HUES64 (cell line): ENCODE measurements around the gene AHDC1.

Source experiments
- H3K27ac ChIP-seq: 2 replicates; pipeline ENCODE4 v1.7.0; 2013; ENCODE audit warnings: low read depth, low read length, inconsistent platforms
- H3K27me3 ChIP-seq: 2 replicates; pipeline ENCODE4 v1.6.1; 2013; ENCODE audit warnings: mild to moderate bottlenecking, low read length; ENCODE audit not compliant: insufficient read depth
- H3K36me3 ChIP-seq: 2 replicates; pipeline ENCODE4 v1.6.1; 2013; ENCODE audit warnings: mild to moderate bottlenecking, low read length; ENCODE audit not compliant: insufficient read depth
- H3K4me1 ChIP-seq: 2 replicates; pipeline ENCODE4 v1.6.1; 2013; ENCODE audit warnings: mild to moderate bottlenecking, low read length, moderate library complexity; ENCODE audit not compliant: insufficient read depth
- H3K4me3 ChIP-seq: 2 replicates; pipeline ENCODE4 v1.5.1; 2013; ENCODE audit warnings: mild to moderate bottlenecking, low read length, moderate library complexity
- H3K9ac ChIP-seq: 2 replicates; pipeline ENCODE4 v1.6.1; 2013; ENCODE audit warnings: mild to moderate bottlenecking, low read depth, low read length
- H3K9me3 ChIP-seq: 2 replicates; pipeline ENCODE4 v1.6.1; 2013; ENCODE audit warnings: low read depth, low read length; ENCODE audit not compliant: insufficient read depth
- WGBS: fragments of 150-250, 120-280 bp; methylation state at CpG from one replicate; pipeline ENCODE4 v1.1.7; 2013; ENCODE audit warnings: missing lambda C conversion rate; 5-methylcytosine and 5-hydroxymethylcytosine counted together

The AHDC1 gene

DNA sequence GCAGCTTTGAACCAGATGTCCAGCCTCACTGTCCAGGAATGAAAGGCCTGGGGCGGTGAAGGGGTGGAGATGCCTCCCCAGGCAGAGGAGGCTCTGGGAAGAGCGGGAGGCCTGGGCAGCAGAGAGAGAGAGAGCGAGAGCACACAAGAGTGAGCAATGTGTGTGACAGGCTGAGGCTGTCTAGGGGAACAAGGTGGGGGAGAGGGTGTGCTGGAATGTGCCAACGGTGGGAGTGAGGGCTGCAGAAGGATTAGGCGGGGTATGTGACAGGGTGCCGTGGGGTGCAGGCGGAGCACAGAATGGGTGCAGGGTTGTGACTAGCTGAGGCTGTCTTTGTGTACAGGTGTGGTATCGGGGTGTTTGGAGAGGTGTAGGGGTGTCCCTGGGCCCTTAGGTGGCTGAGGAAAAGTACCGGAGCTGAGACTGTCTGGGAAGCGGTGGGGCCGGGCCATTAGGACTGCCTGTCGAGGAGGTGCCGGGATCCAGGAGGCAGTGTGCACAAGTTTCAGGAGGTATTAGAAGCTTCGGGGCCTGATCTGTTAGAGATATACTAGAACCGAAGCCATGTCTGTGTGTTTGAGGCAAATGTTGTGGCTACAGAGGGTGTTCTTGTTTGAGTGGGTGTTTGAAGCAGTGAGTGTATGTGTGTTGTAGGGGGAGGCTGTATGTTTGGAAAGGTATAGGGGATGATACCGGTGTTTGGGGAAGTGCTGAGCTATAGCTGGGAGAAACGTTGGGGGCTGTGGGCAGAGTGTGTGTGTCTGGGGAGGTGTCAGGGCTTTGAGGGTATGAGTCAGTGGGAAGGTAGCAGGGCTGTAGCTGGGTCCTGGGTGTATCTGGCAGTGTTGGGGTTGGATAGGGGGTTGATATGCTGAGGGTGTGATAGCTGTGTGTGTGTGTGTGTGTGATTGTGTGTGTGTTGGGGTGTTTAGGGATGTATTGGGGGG lies 9.1 kb downstream of the AHDC1 start:
- Histone ChIP-seq H3K27ac (no peak overlapping the region), H3K4me3 (no peak overlapping the region), H3K9ac (peak overlapping the region; percentile 5; the same call in 1 of the 2 replicates), H3K36me3 (no peaks in the 10 kb centered on the region), H3K27me3 (no peaks in the 10 kb centered on the region), H3K9me3 (no peaks in the 10 kb centered on the region), H3K4me1 (peaks cover 71% of the 10 kb centered on the region)
- WGBS: 68% methylated on average over 17 of the region's 17 CpGs

DNA sequence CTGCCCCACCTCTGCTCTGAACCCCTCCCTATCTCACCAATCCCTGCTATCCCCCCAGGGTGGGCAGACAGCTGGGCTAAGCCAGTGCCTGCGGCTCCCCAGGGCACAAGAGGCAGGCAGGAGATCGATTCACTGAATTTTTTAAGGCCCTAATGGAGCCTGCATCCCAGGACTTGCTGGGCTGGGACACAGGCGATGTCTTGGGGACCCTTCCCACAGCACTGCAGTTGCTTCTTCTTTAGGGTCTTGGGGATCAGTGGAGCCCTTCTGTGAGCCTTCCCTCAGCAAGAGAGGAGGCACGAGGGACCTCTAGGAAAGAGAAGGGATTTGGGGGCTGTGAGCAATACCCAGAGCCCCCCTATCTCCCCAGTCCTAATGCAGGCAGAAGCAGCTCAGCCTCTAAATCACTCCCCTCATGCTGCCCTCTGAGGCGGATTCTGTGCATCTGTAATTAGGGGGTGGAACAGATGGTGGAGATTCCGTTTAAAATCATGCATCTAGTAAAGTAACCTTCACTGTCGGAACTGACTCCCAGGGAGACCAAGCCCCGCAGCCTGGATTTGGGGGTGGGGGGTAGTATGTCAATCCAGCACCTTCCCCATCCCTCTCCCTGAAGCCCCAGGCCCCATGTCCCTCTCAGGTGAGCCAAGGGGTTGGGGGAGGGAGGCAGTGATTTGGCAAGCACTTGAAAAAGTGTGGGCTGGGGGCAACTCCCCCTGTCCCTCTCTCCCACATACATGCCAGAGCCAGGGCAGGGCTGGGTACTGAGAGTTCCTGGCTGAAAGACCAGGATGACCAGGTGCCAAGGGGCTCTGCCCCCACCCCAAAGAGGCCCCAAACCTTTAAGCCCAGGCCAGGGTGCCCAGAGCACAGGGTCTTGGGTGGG lies 10.0 kb downstream of the AHDC1 start:
- H3K27me3 ChIP-seq: no peaks in the 10 kb centered on the region
- peak overlapping the region; percentile 43 for H3K4me3 ChIP-seq
- H3K4me1 ChIP-seq: peaks cover 62% of the 10 kb centered on the region
- peak overlapping the region; percentile 37 for H3K9ac ChIP-seq
- no peaks in the 10 kb centered on the region for H3K36me3 ChIP-seq
- H3K27ac ChIP-seq: peak overlapping the region; percentile 80
- WGBS: 29% methylated on average over 4 of the region's 8 CpGs
- H3K9me3 ChIP-seq: no peaks in the 10 kb centered on the region

DNA sequence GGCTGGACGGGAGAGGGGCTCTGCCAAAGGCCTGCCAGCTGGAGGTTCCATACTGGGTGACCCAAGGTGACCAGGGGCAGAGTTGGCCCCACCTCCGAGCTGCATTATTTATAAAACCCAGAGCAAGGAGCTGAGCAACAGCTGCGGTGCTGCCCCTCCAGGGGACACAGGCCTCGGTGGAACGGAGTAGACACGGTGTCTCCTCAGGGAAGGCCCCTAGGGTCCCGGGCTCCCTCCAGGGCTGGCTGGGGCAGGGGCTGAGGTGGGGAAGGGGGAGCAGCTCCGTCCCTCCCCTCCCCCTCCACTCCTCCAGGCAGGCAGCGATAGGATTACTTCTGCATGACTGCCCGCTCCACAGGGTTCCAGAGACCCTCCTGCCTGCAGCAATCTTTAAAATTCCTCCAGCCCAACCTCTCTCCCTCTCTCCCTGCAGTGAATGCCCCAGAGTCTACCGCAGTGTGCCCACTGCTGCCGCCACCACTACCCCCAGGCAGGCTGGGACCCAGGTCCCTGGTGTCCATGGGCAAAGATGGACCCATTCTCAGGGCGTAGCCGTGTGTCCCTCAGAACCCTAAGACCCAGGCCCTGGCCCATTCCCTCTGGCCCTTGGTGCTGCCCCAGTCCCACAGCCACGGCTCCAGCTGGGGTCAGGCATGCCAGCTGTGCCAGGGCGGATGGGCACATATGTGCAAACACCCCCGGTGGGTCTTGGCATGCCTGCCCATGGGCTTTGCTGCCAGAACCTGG lies 10.8 kb downstream of the AHDC1 start:
- Histone ChIP-seq H3K4me3 (peak overlapping the region; percentile 43), H3K9me3 (no peaks in the 10 kb centered on the region), H3K27ac (peak overlapping the region; percentile 80), H3K27me3 (no peaks in the 10 kb centered on the region), H3K4me1 (peaks cover 53% of the 10 kb centered on the region), H3K36me3 (peaks cover 4% of the 10 kb centered on the region; the same call in 1 of the 2 replicates), H3K9ac (peak overlapping the region; percentile 37)
- 16% methylated on average over 16 of the region's 17 CpGs for WGBS

DNA sequence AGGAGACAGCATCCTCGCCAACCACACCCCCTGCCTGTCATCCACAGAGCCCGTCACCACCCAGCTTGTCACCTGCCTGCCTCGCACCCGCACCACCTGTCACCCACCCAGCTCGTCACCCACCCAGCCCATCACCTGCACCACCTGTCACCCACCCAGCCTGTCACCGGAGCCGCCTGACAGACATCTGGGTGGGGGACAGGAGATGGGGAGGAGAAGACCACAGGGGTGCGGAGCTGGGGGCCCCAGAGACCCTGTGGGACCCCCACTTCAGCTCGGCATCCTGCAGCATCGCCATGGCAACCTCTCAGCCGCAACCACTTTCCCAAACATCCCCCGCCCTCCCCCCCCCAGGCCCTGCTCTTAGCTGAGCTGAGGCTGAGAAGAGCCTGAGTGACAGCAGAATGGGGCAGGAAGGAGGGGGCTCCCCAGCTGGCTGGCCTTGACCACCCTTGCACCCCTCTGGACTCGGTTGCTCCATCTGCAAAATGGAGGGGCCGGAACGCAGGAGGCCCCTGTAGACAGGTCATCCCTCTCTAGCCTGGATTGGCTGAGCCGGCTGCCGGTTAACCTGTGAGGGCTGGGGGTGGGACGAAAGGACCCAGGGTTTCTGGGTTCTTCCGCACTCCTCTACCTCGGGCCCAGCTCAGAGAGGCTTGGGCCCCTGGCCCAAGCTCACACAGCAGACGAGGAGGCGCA lies 11.6 kb downstream of the AHDC1 start:
- H3K9ac ChIP-seq: no peak overlapping the region
- H3K4me1 ChIP-seq: peaks cover 47% of the 10 kb centered on the region
- H3K27me3 ChIP-seq: no peaks in the 10 kb centered on the region
- H3K27ac ChIP-seq: peak overlapping the region; percentile 80
- peak overlapping the region; percentile 43 for H3K4me3 ChIP-seq
- H3K9me3 ChIP-seq: no peaks in the 10 kb centered on the region
- peaks cover 4% of the 10 kb centered on the region; the same call in 1 of the 2 replicates for H3K36me3 ChIP-seq
- 55% methylated on average over 21 of the region's 22 CpGs for WGBS

DNA sequence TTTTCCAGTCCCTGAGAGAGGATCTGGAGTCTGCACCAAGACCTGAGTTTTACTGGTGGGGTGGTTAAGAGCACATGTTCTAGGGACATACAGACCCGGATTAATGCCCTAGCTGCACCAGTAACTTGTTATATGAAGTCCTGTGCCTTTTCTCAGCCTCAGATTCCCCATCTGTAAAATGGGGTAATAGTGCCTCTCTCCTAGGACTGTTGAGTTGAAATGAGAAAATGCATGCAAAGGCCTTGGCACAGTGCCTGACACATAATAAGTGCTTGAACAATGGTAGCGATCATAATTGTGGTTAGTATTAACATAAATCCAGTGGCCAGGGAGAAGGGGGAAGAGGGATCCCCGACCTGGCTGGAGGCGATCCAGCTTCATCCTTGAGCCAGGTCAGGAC lies 12.3 kb downstream of the AHDC1 start:
- H3K36me3 ChIP-seq: peaks cover 4% of the 10 kb centered on the region; the same call in 1 of the 2 replicates
- no peaks in the 10 kb centered on the region for H3K9me3 ChIP-seq
- no peak overlapping the region for H3K9ac ChIP-seq
- H3K27ac ChIP-seq: no peak overlapping the region
- no peak overlapping the region for H3K4me3 ChIP-seq
- no peaks in the 10 kb centered on the region for H3K27me3 ChIP-seq
- H3K4me1 ChIP-seq: peaks cover 43% of the 10 kb centered on the region
- 92% methylated on average over 4 of the region's 4 CpGs for WGBS

DNA sequence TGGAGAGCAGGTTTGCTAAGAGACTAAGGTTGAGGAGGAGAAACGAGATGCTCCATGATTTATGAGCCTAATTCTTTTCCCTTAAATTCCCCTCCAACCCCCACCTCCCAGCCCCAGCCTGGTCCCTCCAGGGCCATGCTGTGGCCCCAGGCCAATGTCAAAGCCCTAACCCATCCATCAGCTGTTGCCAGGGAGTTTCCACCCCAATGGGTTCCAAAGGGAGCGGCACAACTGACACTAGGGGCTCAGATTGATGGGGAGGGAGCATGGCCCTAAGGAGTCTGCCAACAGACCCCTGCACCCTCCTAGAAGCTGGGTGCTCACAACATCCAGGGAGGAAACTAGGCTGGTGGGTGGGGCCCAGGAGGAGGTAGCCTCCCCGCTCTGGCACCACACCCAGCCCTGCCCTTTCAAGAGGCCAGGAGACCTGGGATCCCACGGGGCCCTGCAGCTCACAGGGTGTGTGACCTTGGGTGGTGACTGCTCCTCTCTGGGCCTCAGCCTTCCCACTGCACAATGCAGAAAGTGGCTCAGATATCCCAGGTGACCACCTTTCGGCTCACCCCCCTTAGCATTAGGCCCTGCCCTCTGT lies 12.9 kb downstream of the AHDC1 start:
- Histone ChIP-seq H3K4me1 (peaks cover 37% of the 10 kb centered on the region), H3K9me3 (no peaks in the 10 kb centered on the region), H3K36me3 (peaks cover 4% of the 10 kb centered on the region; the same call in 1 of the 2 replicates), H3K4me3 (no peak overlapping the region), H3K27me3 (no peaks in the 10 kb centered on the region), H3K9ac (no peak overlapping the region), H3K27ac (no peak overlapping the region)
- 84% methylated on average over 5 of the region's 5 CpGs for WGBS

DNA sequence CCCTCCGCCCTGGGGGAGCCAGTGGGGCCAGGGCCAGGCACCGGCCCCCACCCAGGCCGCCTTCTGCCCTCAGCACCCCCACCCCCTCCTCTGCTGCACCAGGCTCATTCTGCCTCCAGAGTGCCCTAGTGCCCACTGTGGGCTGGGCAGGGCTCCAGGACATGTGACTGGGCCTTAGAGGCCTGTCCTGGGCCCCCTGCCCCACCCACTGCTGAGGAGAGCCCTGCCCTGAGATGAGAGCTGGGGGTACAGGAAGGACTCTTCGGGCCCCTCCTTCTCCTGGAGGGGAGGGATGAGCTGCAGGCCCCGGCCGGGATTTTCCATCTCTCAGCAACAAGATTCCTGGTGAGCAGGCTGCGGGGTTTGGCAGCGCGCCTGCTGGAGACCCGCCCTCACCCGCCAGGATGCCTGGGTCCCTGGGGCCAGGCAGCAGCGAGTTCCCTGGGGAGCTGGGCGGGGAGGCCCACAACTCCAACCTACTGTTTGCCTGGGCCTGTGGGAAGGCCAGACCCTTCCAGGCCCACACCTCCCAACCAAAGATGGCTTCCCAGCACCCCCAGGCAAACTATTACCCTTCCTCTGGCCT lies 14.0 kb downstream of the AHDC1 start:
- Histone ChIP-seq H3K27me3 (no peaks in the 10 kb centered on the region), H3K9me3 (no peaks in the 10 kb centered on the region), H3K27ac (0 out of 2 replicates have a peak overlapping the region, but pooled peaks have one; percentile 16), H3K4me1 (peaks cover 26% of the 10 kb centered on the region), H3K4me3 (no peak overlapping the region), H3K36me3 (peaks cover 4% of the 10 kb centered on the region; the same call in 1 of the 2 replicates), H3K9ac (no peak overlapping the region)
- 86% methylated on average over 13 of the region's 13 CpGs for WGBS

DNA sequence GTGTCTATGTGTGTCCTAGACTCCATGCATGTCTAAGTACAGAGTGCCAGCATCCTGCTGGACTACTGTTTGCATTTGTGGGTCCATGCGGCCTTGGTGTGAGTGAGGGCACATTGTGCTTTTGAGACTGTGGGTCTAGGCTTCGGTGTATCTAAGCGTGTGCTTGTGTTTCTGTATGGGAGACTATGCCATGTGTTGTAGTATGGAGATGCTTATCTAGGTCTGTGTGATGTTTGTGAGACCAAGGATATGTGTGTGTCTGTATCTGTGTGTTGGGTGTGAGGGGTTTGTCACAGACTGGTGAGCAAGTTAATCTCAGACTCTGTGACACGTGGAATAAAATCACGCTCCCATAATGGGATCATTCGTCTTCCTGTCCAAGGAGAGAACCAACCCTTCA lies 14.5 kb downstream of the AHDC1 start:
- 96% methylated on average over 6 of the region's 6 CpGs for WGBS
- peaks cover 4% of the 10 kb centered on the region; the same call in 1 of the 2 replicates for H3K36me3 ChIP-seq
- H3K27ac ChIP-seq: no peak overlapping the region
- no peak overlapping the region for H3K4me3 ChIP-seq
- no peaks in the 10 kb centered on the region for H3K27me3 ChIP-seq
- H3K9me3 ChIP-seq: no peaks in the 10 kb centered on the region
- H3K9ac ChIP-seq: no peak overlapping the region
- peaks cover 21% of the 10 kb centered on the region for H3K4me1 ChIP-seq

DNA sequence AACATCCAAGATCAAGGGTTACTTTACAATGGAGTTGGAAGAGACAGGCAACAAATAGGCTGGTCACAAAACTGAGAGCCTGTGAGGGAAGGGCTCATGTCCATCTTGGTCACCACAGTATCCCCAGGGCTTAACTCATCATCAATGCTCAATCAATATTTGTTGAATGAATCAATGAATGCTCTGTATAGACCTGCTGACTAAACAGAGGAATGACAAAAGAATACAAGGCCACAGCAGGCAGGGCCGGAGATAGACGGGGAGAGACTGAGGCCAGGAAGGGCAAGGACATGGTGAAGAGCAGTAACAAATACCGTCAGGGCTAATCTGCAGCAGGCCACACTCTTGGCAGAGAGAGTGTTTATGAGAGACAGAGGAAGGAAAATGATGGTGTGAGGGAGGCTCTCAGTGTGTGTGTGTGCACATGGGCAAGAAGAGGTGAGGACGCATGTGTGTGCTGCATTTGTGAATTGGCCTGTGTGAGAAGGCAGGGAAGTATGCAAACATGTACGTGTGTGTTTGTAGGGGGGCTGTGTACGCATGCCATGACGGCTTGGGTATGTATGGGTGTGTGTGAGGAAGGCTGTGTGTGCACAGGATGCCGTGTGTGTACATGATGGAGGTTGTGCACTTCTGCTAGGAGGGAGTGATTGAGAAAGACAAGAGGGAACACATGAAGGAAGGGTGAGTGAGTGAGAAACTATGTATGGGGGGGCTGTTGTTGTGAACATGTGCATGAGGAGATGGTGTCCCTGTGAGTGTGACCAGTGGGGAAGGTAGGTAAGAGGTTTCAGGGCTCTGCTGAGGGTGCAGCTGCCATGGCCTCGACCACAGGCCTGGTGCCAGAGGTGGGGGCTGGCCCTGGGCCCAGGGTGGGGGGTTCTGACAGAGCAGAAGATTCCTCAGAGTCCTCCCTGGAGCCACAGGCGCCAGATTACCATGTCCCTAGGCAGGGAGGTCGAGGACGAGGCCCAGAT lies 15.4 kb downstream of the AHDC1 start:
- Histone ChIP-seq H3K9ac (no peak overlapping the region), H3K27me3 (no peaks in the 10 kb centered on the region), H3K27ac (no peak overlapping the region), H3K4me1 (peaks cover 12% of the 10 kb centered on the region), H3K36me3 (peaks cover 4% of the 10 kb centered on the region; the same call in 1 of the 2 replicates), H3K9me3 (no peaks in the 10 kb centered on the region), H3K4me3 (no peak overlapping the region)
- WGBS: 89% methylated on average over 12 of the region's 12 CpGs
